ENCODE data around the gene H2BW1. TPM values are rescaled to one million over a fixed set of nuclear protein-coding genes. Genes with fewer than 3 reads are reported as not detected.
"Not testable (repeated sequence)": the region's sequence is repeated elsewhere in the genome, so short reads cannot be mapped to it uniquely, and the experiment has no call there.

Gene H2BW1
- polyA plus RNA-seq, 1 donor from 2014 or later = not detected

GRCh38 chrX:104013158-104013557 is 350 bp downstream of the H2BW1 start:
- Histone ChIP-seq H3K79me2 (replicated peaks; ENCODE audit: insufficient read depth, low read length) (no peaks in the 10 kb centered on the region), H3K27me3 (ENCODE audit: insufficient read depth, low read depth, low read length) (no peaks in the 10 kb centered on the region), H3K9ac (ENCODE audit: low read length) (no peak overlapping the region), H2AFZ (ENCODE audit: low read depth, low read length) (no peak overlapping the region), H3K9me3 (ENCODE audit: low read length) (no peaks in the 10 kb centered on the region), H3F3A (ENCODE audit: insufficient read depth, low read length, poor library complexity, severe bottlenecking) (no peaks in the 10 kb centered on the region), H4K20me1 (ENCODE audit: insufficient read depth) (no peaks in the 10 kb centered on the region), H3K9me2 (ENCODE audit: insufficient read depth, low read length) (no peaks in the 10 kb centered on the region), H3K36me3 (ENCODE audit: insufficient read depth, low read length) (no peaks in the 10 kb centered on the region), H3K4me2 (ENCODE audit: low read length) (no peak overlapping the region), H3K4me3 (ENCODE audit: low read length) (no peak overlapping the region), H3K27ac (ENCODE audit: low read length) (no peak overlapping the region)
- TF ChIP-seq SMC3 (conservative IDR thresholded peaks at IDR 0.05; ENCODE audit: poor library complexity) (no peak), EP300 (conservative IDR thresholded peaks at IDR 0.05; ENCODE audit: poor library complexity, severe bottlenecking) (no peak), MXI1 (conservative IDR thresholded peaks at IDR 0.05; ENCODE audit: poor library complexity, severe bottlenecking) (no peak), REST (IDR thresholded peaks at IDR 0.05; ENCODE audit: borderline replicate concordance) (no peak), CTCF (IDR thresholded peaks at IDR 0.05; ENCODE audit: poor library complexity, severe bottlenecking) (no peak), EZH2 (IDR thresholded peaks at IDR 0.05; ENCODE audit: borderline replicate concordance, insufficient read depth, low read length, poor library complexity, severe bottlenecking) (no peak), POLR2AphosphoS5 (IDR thresholded peaks at IDR 0.05) (no peak), RAD21 (conservative IDR thresholded peaks at IDR 0.05) (no peak), TAF1 (IDR thresholded peaks at IDR 0.05; ENCODE audit: low read depth) (no peak)

DNA sequence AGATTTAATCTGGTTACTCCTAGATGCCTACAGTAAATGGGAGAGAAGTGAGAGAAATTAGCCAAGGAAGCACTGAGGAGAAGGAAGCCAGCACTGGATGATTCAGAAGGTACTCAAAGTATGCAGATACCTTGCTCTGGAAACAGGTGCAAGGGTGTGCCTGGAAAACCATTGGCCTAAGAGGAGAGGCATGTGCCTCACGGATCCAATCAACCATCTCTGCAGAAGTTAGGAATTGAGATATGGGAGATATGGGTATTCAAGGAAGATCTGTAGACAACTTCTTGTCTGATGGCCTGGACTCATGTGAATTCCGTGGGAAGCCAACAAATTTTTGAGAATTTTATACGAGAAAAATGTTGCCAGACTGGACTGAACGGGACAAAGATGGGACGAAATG is 4.7 kb downstream of the H2BW1 start:
- Histone ChIP-seq H4K20me1 (ENCODE audit: insufficient read depth) (no peaks in the 10 kb centered on the region), H3K79me2 (replicated peaks; ENCODE audit: insufficient read depth, low read length) (no peaks in the 10 kb centered on the region), H3K4me3 (ENCODE audit: low read length) (no peak overlapping the region), H3K27me3 (ENCODE audit: insufficient read depth, low read depth, low read length) (no peaks in the 10 kb centered on the region), H3F3A (ENCODE audit: insufficient read depth, low read length, poor library complexity, severe bottlenecking) (no peaks in the 10 kb centered on the region), H3K4me2 (ENCODE audit: low read length) (no peak overlapping the region), H3K9me3 (ENCODE audit: low read length) (no peaks in the 10 kb centered on the region), H3K36me3 (ENCODE audit: insufficient read depth, low read length) (no peaks in the 10 kb centered on the region), H3K9ac (ENCODE audit: low read length) (no peak overlapping the region), H3K27ac (ENCODE audit: low read length) (no peak overlapping the region), H2AFZ (ENCODE audit: low read depth, low read length) (no peak overlapping the region), H3K9me2 (ENCODE audit: insufficient read depth, low read length) (no peaks in the 10 kb centered on the region)
- TF ChIP-seq EZH2 (IDR thresholded peaks at IDR 0.05; ENCODE audit: borderline replicate concordance, insufficient read depth, low read length, poor library complexity, severe bottlenecking) (no peak), EP300 (conservative IDR thresholded peaks at IDR 0.05; ENCODE audit: poor library complexity, severe bottlenecking) (no peak), POLR2AphosphoS5 (IDR thresholded peaks at IDR 0.05) (no peak)

GRCh38 chrX:103999234-103999633 is 14.3 kb downstream of the H2BW1 start:
- no peak for TF ChIP-seq SMC3 (conservative IDR thresholded peaks at IDR 0.05; ENCODE audit: poor library complexity)
- no peak for TF ChIP-seq EZH2 (IDR thresholded peaks at IDR 0.05; ENCODE audit: borderline replicate concordance, insufficient read depth, low read length, poor library complexity, severe bottlenecking)
- no peaks in the 10 kb centered on the region for H3K27me3 ChIP-seq (ENCODE audit: insufficient read depth, low read depth, low read length)
- no peak overlapping the region for H3K9ac ChIP-seq (ENCODE audit: low read length)
- H3K9me3 ChIP-seq (ENCODE audit: low read length) = no peaks in the 10 kb centered on the region
- H3K79me2 ChIP-seq (replicated peaks; ENCODE audit: insufficient read depth, low read length) = no peaks in the 10 kb centered on the region
- H3K36me3 ChIP-seq (ENCODE audit: insufficient read depth, low read length) = no peaks in the 10 kb centered on the region
- H3K4me2 ChIP-seq (ENCODE audit: low read length) = no peak overlapping the region
- H3K4me3 ChIP-seq (ENCODE audit: low read length) = no peak overlapping the region
- no peak overlapping the region for H3K27ac ChIP-seq (ENCODE audit: low read length)
- H3K9me2 ChIP-seq (ENCODE audit: insufficient read depth, low read length) = no peaks in the 10 kb centered on the region
- H2AFZ ChIP-seq (ENCODE audit: low read depth, low read length) = no peak overlapping the region
- H4K20me1 ChIP-seq (ENCODE audit: insufficient read depth) = no peaks in the 10 kb centered on the region
- no peaks in the 10 kb centered on the region for H3F3A ChIP-seq (ENCODE audit: insufficient read depth, low read length, poor library complexity, severe bottlenecking)

- not testable (repeated sequence) for H3K79me2 ChIP-seq (replicated peaks; ENCODE audit: insufficient read depth, low read length); H3K36me3 ChIP-seq (ENCODE audit: insufficient read depth, low read length); H3K27me3 ChIP-seq (ENCODE audit: insufficient read depth, low read depth, low read length); H3K4me2 ChIP-seq (ENCODE audit: low read length); H4K20me1 ChIP-seq (ENCODE audit: insufficient read depth); H3K9ac ChIP-seq (ENCODE audit: low read length); H3K4me3 ChIP-seq (ENCODE audit: low read length); H3K9me3 ChIP-seq (ENCODE audit: low read length); H3F3A ChIP-seq (ENCODE audit: insufficient read depth, low read length, poor library complexity, severe bottlenecking); H3K27ac ChIP-seq (ENCODE audit: low read length); H2AFZ ChIP-seq (ENCODE audit: low read depth, low read length); H3K9me2 ChIP-seq (ENCODE audit: insufficient read depth, low read length)
These were observed 30.0 kb downstream of the H2BW1 start for GRCh38 chrX:103983508-103983907.

Data from neural cell (in vitro differentiated cells).